Measurements from ENCODE around the gene ATP10B. TPM values are rescaled to one million over a fixed set of nuclear protein-coding genes. Genes with fewer than 3 reads are reported as not detected.

The ATP10B gene
- total and polyA plus RNA-seq, 12 donors: 0.03 to 0.35 (median 0.13) TPM; not detected in 4

- no peak for DNase-seq
- Histone ChIP-seq H3K9me3 (replicated peaks in 1 of 3) (no peaks in the 10 kb centered on the region), H3K27ac (no peak overlapping the region), H3K4me3 (no peak overlapping the region), H3K4me1 (replicated peaks in 1 of 2) (no peaks in the 10 kb centered on the region), H3K36me3 (replicated peaks in 1 of 2) (no peaks in the 10 kb centered on the region), H3K27me3 (no peaks in the 10 kb centered on the region)
- 74 to 81% (median 77%) methylated on average over 10 of the region's 10 CpGs for WGBS, 4 donors
- TF ChIP-seq CTCF (IDR thresholded peaks at IDR 0.05) (no peak), POLR2A (IDR thresholded peaks at IDR 0.05) (no peak)
- intact Hi-C loops (cut with DNase I): no loop called here
Measured at GRCh38 chr5:160747987-160748386, 104.0 kb downstream of the ATP10B start.

- TF ChIP-seq CTCF (IDR thresholded peaks at IDR 0.05) (no peak), POLR2A (IDR thresholded peaks at IDR 0.05) (no peak)
- 82 to 94% (median 91%) methylated on average over 1 of the region's 1 CpG for WGBS, 4 donors
- intact Hi-C loops (cut with DNase I): no loop called here
- no peak for DNase-seq
- Histone ChIP-seq H3K27me3 (no peaks in the 10 kb centered on the region), H3K4me3 (no peak overlapping the region), H3K27ac (no peak overlapping the region), H3K4me1 (replicated peaks in 1 of 2) (no peaks in the 10 kb centered on the region), H3K36me3 (replicated peaks in 1 of 2) (no peaks in the 10 kb centered on the region), H3K9me3 (replicated peaks in 1 of 3) (no peaks in the 10 kb centered on the region)
Measured at GRCh38 chr5:160747559-160747958, 104.5 kb downstream of the ATP10B start.

- H3K4me3 ChIP-seq: no peak overlapping the region
- 60 to 69% (median 64%) methylated on average over 7 of the region's 7 CpGs for WGBS, 4 donors
- intact Hi-C loops (cut with DNase I): no loop called here
- no peak for DNase-seq
- H3K9me3 ChIP-seq (replicated peaks in 1 of 3): no peaks in the 10 kb centered on the region
- no peaks in the 10 kb centered on the region for H3K36me3 ChIP-seq (replicated peaks in 1 of 2)
- no peak overlapping the region for H3K27ac ChIP-seq
- TF ChIP-seq CTCF (IDR thresholded peaks at IDR 0.05) (no peak), POLR2A (IDR thresholded peaks at IDR 0.05) (no peak)
- no peaks in the 10 kb centered on the region for H3K27me3 ChIP-seq
- no peaks in the 10 kb centered on the region for H3K4me1 ChIP-seq (replicated peaks in 1 of 2)
Measured at GRCh38 chr5:160744268-160745101, 107.5 kb downstream of the ATP10B start.

- H3K9me3 ChIP-seq (replicated peaks in 1 of 3): no peaks in the 10 kb centered on the region
- TF ChIP-seq POLR2A (IDR thresholded peaks at IDR 0.05) (no peak), CTCF (IDR thresholded peaks at IDR 0.05) (no peak)
- no peak for DNase-seq
- 42 to 54% (median 52%) methylated on average over 3 of the region's 3 CpGs for WGBS, 4 donors
- H3K27ac ChIP-seq: no peak overlapping the region
- intact Hi-C loops (cut with DNase I): no loop called here
- no peaks in the 10 kb centered on the region for H3K4me1 ChIP-seq (replicated peaks in 1 of 2)
- no peaks in the 10 kb centered on the region for H3K36me3 ChIP-seq (replicated peaks in 1 of 2)
- H3K4me3 ChIP-seq: no peak overlapping the region
- no peaks in the 10 kb centered on the region for H3K27me3 ChIP-seq
Measured at GRCh38 chr5:160743027-160743426, 109.0 kb downstream of the ATP10B start.

All from adrenal gland (tissue), 12 donors.